AG09319 (cell line): ENCODE data around the gene KRT38.
"Not testable (repeated sequence)": the region's sequence is repeated elsewhere in the genome, so short reads cannot be mapped to it uniquely, and the experiment has no call there.

Source experiments
- DNase-seq: peaks from one replicate; pipeline ENCODE4 v3.0.0-alpha.2; 2010; ENCODE audit warnings: low read depth; ENCODE audit errors: extremely low read depth
- CTCF ChIP-seq: IDR thresholded peaks from 2 replicates; pipeline ENCODE4 v1.5.1; 2011; ENCODE audit warnings: low read depth, mild to moderate bottlenecking, inconsistent platforms, low read length, moderate library complexity

The KRT38 gene

GRCh38 chr17:41437769-41438168 lies 3.0 kb downstream of the KRT38 start:
- DNase-seq: no peak
- no peak for TF ChIP-seq CTCF

GRCh38 chr17:41437254-41437653 lies 3.5 kb downstream of the KRT38 start:
- DNase-seq: no peak

GRCh38 chr17:41434415-41434814 lies 6.4 kb downstream of the KRT38 start:
- TF ChIP-seq CTCF: no peak
- no peak for DNase-seq

More at GRCh38 chr17:41437254-41437653, 3.5 kb downstream of the KRT38 start:
- TF ChIP-seq CTCF: no peak

GRCh38 chr17:41434005-41434404 lies 6.8 kb downstream of the KRT38 start:
- no peak for DNase-seq
- TF ChIP-seq CTCF: no peak

- no peak for DNase-seq
- TF ChIP-seq CTCF: no peak
Measured at GRCh38 chr17:41433586-41433985, 7.2 kb downstream of the KRT38 start.

- not testable (repeated sequence) for DNase-seq
Measured at GRCh38 chr17:41430376-41430775, 10.4 kb downstream of the KRT38 start.

- no peak for TF ChIP-seq CTCF
- DNase-seq: no peak
Measured at GRCh38 chr17:41429667-41430066, 11.1 kb downstream of the KRT38 start.

DNA sequence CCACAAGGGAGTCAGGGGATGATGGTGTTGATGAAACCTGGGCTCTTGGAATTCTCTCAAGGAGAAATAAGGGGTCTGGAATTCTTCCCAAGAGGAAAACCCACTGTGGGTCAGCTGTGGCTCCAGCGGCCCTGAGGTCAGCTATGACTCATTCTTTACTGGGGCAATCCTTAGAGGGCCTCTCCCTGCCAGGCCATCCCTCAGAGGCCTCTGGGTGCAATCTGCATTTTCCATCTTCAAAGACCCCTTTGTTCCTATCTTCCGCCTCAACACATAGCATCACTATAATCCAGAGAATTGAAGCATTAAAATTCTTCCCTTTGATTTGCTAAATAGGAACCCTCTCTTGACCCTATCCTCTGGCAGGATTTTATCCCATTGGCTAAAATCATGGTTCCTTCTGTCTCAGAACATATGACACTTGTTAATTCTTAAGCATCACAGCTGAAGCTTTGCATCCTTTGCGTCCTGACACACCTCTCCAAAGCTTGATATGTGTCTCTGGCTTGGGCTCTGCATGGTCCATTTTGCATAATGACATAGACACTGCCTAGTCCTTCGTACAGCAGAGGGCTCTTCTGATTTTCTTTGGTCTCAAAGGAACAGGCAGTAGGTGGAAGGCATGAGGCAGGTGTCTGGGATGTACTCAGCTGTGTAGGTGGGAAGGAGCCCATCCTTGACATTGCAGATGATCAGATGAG lies 12.0 kb downstream of the KRT38 start:
- DNase-seq: no peak
- no peak for TF ChIP-seq CTCF
